Memory B cell (primary cell): Measurements from ENCODE around the gene TBX21.
"Not testable (repeated sequence)": the region's sequence is repeated elsewhere in the genome, so short reads cannot be mapped to it uniquely, and the experiment has no call there.

Source experiments
- ATAC-seq: fragments of 150-1000 bp; cut with Tn5 transposase; 2 replicates; pipeline ENCODE4 v1.10.0; 2021; ENCODE audit warnings: low read depth, mild to moderate bottlenecking, moderate library complexity
- DNase-seq, 2 donors: peaks; one replicate each; pipeline ENCODE4 v3.0.0; 2022; ENCODE audit warnings: low spot score in 2 of 2
- H3K27ac Mint-ChIP-seq: one replicate; pipeline ENCODE4 v1.8.0; 2022; ENCODE audit warnings: mild to moderate bottlenecking, moderate library complexity, mixed read lengths
- H3K27me3 Mint-ChIP-seq: one replicate; pipeline ENCODE4 v1.8.0; 2022; ENCODE audit warnings: mixed read lengths
- H3K36me3 Mint-ChIP-seq: one replicate; pipeline ENCODE4 v1.8.0; 2022; ENCODE audit warnings: mild to moderate bottlenecking, mixed read lengths
- H3K4me1 Mint-ChIP-seq: one replicate; pipeline ENCODE4 v1.8.0; 2022; ENCODE audit warnings: mixed read lengths
- H3K4me3 Mint-ChIP-seq: one replicate; pipeline ENCODE4 v1.8.0; 2022; ENCODE audit warnings: mild to moderate bottlenecking, moderate library complexity, mixed read lengths
- H3K9me3 Mint-ChIP-seq: one replicate; pipeline ENCODE4 v1.8.0; 2022; ENCODE audit warnings: mixed read lengths

TBX21 gene

GRCh38 chr17:47773649-47774048 is 40.6 kb downstream of the TBX21 start:
- H3K9me3 Mint-ChIP-seq, H3K36me3 Mint-ChIP-seq, ATAC-seq, DNase-seq, H3K27ac Mint-ChIP-seq, H3K4me3 Mint-ChIP-seq, H3K4me1 Mint-ChIP-seq: not testable (repeated sequence)
- peaks cover 29% of the 10 kb centered on the region for H3K27me3 Mint-ChIP-seq

DNA sequence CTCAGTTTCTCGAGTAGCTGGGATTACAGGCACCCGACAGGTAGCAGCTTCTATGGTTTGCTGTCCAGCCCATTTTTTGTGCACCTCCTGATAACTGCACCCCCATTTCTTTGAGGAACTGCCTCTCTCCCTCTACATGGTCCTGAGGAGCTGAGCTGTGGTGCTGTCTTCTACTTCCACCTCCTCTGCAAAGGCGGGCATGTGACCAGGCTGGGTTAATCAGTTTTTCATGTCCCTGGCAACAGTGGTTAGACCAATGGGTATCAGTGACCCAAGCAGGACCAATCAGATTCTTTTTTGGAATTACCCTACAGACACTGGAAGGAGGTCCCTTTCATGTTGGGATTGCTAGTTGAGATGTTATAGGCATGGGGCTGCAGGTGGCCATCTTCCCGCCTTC is 41.3 kb downstream of the TBX21 start:
- Mint-ChIP-seq H3K36me3 (peaks cover 2% of the 10 kb centered on the region), H3K4me3 (no peak overlapping the region), H3K4me1 (no peaks in the 10 kb centered on the region), H3K27ac (no peak overlapping the region), H3K9me3 (peaks cover 4% of the 10 kb centered on the region), H3K27me3 (peaks cover 26% of the 10 kb centered on the region)
- ATAC-seq (no peak), DNase-seq (no peak)

DNA sequence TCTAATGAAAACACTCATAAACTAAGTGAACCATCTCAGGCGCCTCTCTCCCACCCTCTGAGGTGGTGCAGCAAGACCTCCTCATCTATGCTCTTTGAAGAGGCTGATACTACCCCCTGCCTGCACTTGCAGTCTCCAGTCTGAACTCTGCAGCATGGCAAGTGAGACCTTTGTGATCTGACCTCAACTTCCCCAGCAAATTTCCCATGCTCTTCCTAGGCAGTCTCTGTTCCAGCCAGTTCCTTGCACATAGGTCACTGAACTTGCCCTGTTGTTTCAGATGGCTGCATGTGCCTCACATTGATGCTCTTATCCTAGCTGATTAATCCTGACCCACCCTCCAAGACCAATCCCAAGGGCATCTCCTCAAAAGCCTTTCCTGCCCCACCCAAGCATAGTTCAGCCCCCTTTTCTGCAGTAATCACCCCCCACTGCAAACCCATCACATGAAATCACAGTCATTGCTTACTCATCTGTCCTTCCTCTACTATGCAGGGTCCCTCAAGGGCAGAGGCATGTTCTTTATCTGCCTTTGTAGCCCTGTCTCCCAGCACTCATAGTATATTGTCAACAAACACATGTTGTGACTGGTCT is 42.0 kb downstream of the TBX21 start:
- H3K9me3 Mint-ChIP-seq, result peaks cover 3% of the 10 kb centered on the region
- peaks cover 2% of the 10 kb centered on the region for H3K36me3 Mint-ChIP-seq
- no peak for ATAC-seq
- peaks cover 23% of the 10 kb centered on the region for H3K27me3 Mint-ChIP-seq
- no peaks in the 10 kb centered on the region for H3K4me1 Mint-ChIP-seq
- H3K4me3 Mint-ChIP-seq, result no peak overlapping the region
- no peak overlapping the region for H3K27ac Mint-ChIP-seq
- DNase-seq, result no peak

GRCh38 chr17:47776330-47777197 is 43.5 kb downstream of the TBX21 start:
- ATAC-seq (peak; percentile 91), DNase-seq (peak; percentile 39 to 42)
- H3K4me3 Mint-ChIP-seq, result no peak overlapping the region
- H3K9me3 Mint-ChIP-seq, result no peaks in the 10 kb centered on the region
- H3K27me3 Mint-ChIP-seq, result peaks cover 26% of the 10 kb centered on the region
- H3K27ac Mint-ChIP-seq, result no peak overlapping the region
- no peaks in the 10 kb centered on the region for H3K36me3 Mint-ChIP-seq
- H3K4me1 Mint-ChIP-seq, result no peaks in the 10 kb centered on the region

GRCh38 chr17:47778184-47778635 is 45.2 kb downstream of the TBX21 start:
- H3K27me3 Mint-ChIP-seq, result peaks cover 30% of the 10 kb centered on the region
- H3K36me3 Mint-ChIP-seq, result no peaks in the 10 kb centered on the region
- no peak for ATAC-seq
- no peak for DNase-seq
- no peaks in the 10 kb centered on the region for H3K4me1 Mint-ChIP-seq
- no peak overlapping the region for H3K27ac Mint-ChIP-seq
- no peaks in the 10 kb centered on the region for H3K9me3 Mint-ChIP-seq
- no peak overlapping the region for H3K4me3 Mint-ChIP-seq

DNA sequence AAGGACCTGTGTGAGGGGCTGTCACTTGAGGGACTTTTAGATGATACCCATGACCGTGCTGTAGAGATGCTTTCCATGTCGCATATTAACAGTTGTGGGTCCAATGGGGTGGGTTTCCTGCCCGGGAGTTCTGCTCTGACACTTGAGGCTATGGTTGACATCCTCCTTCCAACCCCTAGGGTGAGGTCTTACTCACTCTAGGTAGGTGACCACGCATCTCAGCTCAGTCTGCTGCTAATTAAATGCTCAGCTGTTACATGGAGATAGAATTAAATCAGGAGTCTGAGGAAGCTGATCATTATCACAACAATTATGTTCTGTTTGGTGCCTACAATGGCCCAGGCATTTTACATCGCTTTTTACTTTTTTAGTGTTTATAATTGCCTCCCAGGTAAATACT is 48.4 kb downstream of the TBX21 start:
- ATAC-seq (no peak), DNase-seq (no peak)
- H3K9me3 Mint-ChIP-seq, result no peaks in the 10 kb centered on the region
- no peak overlapping the region for H3K27ac Mint-ChIP-seq
- peaks cover 22% of the 10 kb centered on the region for H3K27me3 Mint-ChIP-seq
- H3K36me3 Mint-ChIP-seq, result no peaks in the 10 kb centered on the region
- no peaks in the 10 kb centered on the region for H3K4me1 Mint-ChIP-seq
- H3K4me3 Mint-ChIP-seq, result no peak overlapping the region

DNA sequence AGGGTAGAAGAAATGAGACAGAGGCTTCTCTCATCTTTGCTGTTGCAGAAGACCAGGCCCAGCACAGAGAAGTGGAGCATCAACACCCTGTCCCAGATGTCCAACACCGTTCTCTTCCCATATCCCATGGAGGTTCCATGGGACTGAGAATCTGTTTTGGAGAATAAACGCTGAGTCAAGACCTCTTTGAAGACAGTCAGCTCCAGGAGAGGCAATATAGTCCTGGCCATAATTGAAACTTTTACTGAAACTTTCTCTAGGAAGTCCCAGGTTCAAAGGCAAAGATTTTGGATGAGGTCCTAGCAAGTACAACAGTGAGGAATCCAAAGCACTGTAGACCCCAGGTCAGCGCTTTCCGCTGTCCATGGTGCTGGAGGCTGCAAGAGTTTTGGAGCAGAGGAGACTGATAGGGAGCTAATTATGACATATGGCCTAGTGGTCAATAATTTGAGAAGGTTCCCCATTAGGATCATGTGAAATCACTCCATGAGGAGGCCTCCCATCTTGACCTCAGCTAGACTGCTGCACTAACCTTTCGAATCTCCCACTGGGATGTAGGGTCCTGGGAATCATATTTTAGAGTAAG is 52.6 kb downstream of the TBX21 start:
- Mint-ChIP-seq H3K36me3 (no peaks in the 10 kb centered on the region), H3K9me3 (no peaks in the 10 kb centered on the region), H3K27me3 (peaks cover 18% of the 10 kb centered on the region), H3K4me1 (peaks cover 9% of the 10 kb centered on the region), H3K27ac (no peak overlapping the region), H3K4me3 (no peak overlapping the region)
- no peak for ATAC-seq
- DNase-seq, result no peak

DNA sequence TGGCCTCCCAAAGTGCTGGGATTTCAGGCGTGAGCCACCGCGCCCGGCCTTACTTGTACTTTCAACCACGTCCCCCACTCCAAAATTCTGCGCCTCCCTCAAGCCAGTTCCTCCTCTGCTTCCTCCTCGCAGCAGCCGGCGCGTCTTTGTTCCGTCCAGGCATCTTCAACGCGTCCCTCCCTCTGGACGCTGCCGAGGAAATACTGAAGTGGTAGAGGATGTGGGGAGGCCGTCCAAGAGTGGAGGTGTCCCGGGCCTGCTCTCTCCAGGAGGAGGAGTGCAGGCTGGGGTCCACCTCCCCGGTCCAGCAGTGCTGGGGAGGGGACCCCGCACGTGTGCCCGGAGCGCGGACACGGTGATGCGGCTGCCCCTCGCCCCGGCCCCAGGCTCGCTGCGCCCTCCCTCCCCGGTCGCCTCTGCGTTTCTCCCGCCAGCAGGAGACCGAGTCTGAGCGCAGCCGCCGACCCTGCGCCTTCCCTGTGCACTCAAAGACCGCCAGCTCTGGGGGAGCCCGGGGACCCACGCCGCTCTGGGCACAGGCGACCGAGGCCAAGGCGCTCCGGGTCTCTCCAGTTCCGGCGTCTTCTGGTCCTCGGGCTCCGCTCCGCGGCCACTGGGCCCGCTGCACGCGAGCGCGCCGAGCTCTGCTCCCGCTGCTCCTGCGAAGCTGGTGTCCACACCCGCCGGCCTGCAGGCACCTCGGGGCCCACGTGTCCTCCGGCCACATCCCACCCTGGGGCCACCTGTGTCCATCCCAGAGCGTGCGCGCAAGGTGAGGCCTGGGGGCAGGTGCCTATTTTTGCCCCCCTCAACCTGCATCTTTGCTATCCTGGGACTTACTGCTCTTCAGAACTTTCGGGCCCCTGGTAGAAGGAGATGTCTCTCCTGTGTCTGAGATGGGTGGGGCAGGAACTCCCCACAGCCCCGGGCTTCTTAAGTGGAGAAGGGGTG is 56.9 kb downstream of the TBX21 start:
- peak; percentile 18 to 51 for DNase-seq
- ATAC-seq, result peak; percentile 89
- Mint-ChIP-seq H3K27me3 (peaks cover 16% of the 10 kb centered on the region), H3K9me3 (no peaks in the 10 kb centered on the region), H3K27ac (no peak overlapping the region), H3K36me3 (no peaks in the 10 kb centered on the region), H3K4me1 (peaks cover 9% of the 10 kb centered on the region), H3K4me3 (peak overlapping the region; percentile 69)

DNA sequence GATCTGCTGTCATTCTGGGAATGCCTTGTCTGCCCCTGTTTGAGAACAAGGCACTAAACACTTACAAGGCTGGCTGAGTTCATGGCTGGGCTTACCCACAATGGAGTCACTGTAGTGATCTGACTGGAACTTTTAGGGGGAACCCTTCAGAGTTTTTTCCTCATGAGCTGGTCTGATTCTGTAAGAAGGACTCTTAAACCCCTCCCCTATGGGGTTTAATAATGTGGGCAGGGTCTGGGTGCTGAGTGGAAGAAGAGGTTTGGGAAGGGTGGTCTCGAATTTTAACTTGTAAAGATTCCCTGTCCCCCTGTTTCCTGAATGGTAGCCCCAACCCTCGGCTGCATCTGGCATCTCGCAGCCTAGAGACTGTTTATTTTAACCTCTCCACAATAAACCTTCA is 58.0 kb downstream of the TBX21 start:
- DNase-seq (no peak), ATAC-seq (no peak)
- no peaks in the 10 kb centered on the region for H3K36me3 Mint-ChIP-seq
- H3K27me3 Mint-ChIP-seq, result peaks cover 18% of the 10 kb centered on the region
- peak overlapping the region; percentile 69 for H3K4me3 Mint-ChIP-seq
- no peaks in the 10 kb centered on the region for H3K9me3 Mint-ChIP-seq
- H3K4me1 Mint-ChIP-seq, result peaks cover 9% of the 10 kb centered on the region
- H3K27ac Mint-ChIP-seq, result no peak overlapping the region

DNA sequence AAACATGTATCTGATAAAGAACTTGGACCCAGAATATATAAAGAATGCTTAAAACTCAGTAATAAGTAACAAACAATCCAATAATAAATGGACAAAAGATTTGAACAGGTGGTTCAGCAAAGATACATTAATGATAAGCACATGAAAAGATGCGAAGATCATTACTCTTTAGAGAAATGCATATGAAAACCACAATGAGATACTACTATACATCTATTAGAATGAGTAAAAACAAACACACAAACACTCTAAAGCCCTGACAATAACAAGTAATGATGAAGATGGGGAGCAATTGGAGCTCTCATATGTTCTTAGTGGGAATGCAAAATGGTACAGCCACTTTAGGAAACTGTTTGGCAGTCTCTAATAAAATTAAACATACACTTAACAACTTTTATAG is 59.4 kb downstream of the TBX21 start:
- Mint-ChIP-seq H3K4me3 (no peak overlapping the region), H3K27ac (no peak overlapping the region), H3K27me3 (peaks cover 23% of the 10 kb centered on the region), H3K9me3 (no peaks in the 10 kb centered on the region), H3K4me1 (peaks cover 9% of the 10 kb centered on the region), H3K36me3 (no peaks in the 10 kb centered on the region)
- ATAC-seq (no peak), DNase-seq (no peak)

- Mint-ChIP-seq H3K4me1 (peaks cover 6% of the 10 kb centered on the region), H3K4me3 (no peak overlapping the region), H3K27ac (no peak overlapping the region), H3K27me3 (peaks cover 23% of the 10 kb centered on the region), H3K36me3 (no peaks in the 10 kb centered on the region), H3K9me3 (no peaks in the 10 kb centered on the region)
- no peak for DNase-seq
- ATAC-seq, result no peak
Observed at GRCh38 chr17:47792979-47793378, 59.9 kb downstream of the TBX21 start.
